Measurements from ENCODE around the gene CA4.
"Not testable (repeated sequence)": the region's sequence is repeated elsewhere in the genome, so short reads cannot be mapped to it uniquely, and the experiment has no call there.

GRCh38 chr17:60178180-60178579 is 28.4 kb downstream of the CA4 start:
- TF ChIP-seq NR3C1 (IDR thresholded peaks at IDR 0.05); ESRRA (IDR thresholded peaks at IDR 0.05; ENCODE audit: borderline replicate concordance, low read length); POLR2A (IDR thresholded peaks at IDR 0.05; ENCODE audit: low read length): not testable (repeated sequence)
- TF ChIP-seq, protein P1, sequence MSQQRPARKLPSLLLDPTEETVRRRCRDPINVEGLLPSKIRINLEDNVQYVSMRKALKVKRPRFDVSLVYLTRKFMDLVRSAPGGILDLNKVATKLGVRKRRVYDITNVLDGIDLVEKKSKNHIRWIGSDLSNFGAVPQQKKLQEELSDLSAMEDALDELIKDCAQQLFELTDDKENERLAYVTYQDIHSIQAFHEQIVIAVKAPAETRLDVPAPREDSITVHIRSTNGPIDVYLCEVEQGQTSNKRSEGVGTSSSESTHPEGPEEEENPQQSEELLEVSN (IDR thresholded peaks at IDR 0.05; ENCODE audit: borderline replicate concordance, low read depth), result not testable (repeated sequence)
- TF ChIP-seq, protein P2, sequence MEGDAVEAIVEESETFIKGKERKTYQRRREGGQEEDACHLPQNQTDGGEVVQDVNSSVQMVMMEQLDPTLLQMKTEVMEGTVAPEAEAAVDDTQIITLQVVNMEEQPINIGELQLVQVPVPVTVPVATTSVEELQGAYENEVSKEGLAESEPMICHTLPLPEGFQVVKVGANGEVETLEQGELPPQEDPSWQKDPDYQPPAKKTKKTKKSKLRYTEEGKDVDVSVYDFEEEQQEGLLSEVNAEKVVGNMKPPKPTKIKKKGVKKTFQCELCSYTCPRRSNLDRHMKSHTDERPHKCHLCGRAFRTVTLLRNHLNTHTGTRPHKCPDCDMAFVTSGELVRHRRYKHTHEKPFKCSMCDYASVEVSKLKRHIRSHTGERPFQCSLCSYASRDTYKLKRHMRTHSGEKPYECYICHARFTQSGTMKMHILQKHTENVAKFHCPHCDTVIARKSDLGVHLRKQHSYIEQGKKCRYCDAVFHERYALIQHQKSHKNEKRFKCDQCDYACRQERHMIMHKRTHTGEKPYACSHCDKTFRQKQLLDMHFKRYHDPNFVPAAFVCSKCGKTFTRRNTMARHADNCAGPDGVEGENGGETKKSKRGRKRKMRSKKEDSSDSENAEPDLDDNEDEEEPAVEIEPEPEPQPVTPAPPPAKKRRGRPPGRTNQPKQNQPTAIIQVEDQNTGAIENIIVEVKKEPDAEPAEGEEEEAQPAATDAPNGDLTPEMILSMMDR (IDR thresholded peaks at IDR 0.05), result not testable (repeated sequence)
- TF ChIP-seq, protein P3, sequence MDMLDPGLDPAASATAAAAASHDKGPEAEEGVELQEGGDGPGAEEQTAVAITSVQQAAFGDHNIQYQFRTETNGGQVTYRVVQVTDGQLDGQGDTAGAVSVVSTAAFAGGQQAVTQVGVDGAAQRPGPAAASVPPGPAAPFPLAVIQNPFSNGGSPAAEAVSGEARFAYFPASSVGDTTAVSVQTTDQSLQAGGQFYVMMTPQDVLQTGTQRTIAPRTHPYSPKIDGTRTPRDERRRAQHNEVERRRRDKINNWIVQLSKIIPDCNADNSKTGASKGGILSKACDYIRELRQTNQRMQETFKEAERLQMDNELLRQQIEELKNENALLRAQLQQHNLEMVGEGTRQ (IDR thresholded peaks at IDR 0.05), result not testable (repeated sequence)
